NCI-H2196 treated with DMSO at 0.1 percent for 48 hours (cell line): ENCODE results near the gene TTLL10.
"Not testable (repeated sequence)": the region's sequence is repeated elsewhere in the genome, so short reads cannot be mapped to it uniquely, and the experiment has no call there.

ENCODE experiments used
- DNase-seq: peaks from one replicate; lab custom pipeline; 2025; ENCODE audit not compliant: unreplicated experiment; lab: John Stamatoyannopoulos, UW

Gene TTLL10

DNA sequence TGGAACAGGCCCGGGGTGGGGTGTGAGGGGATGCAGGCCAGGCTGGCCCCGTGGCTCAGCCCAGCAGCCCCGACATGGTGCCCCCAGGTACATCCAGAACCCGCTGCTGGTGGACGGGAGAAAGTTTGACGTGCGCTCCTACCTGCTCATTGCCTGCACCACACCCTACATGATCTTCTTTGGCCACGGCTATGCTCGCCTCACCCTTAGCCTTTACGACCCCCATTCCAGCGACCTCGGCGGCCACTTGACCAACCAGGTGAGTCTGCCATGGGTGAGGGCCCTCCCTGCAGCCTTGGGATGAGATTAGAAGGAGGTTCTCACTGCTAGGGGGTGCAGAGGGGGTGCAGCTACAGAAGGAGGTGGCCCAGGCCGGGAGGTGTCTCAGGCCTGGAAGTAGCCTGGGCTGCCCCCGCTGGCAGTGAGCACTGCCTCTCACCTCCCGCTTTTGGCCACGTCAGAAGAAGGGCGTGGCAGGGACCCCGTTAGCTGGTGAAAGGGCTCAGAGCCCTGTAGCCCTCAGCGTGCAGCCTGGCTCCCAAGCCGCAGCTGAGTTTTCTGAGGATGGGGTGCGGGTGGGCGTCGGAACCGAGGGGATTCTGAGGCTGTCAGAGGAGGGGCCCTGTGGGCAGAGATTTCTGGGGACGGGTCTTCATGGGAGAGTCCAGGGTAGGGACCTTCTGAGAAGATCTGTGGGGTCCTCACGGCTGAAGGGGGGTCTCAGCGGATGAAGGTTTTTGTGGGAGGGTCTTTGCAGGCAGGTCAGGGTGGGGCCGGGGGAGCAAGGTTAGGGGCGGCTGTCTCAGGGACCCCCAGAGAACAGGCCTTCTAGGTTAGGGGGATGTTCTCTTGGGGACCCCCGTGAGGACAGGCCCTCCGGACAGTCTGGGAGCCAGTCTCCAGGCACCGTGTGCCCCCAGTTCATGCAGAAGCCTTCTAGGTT, 10.4 kb downstream of the TTLL10 start:
- no peak for DNase-seq

DNA sequence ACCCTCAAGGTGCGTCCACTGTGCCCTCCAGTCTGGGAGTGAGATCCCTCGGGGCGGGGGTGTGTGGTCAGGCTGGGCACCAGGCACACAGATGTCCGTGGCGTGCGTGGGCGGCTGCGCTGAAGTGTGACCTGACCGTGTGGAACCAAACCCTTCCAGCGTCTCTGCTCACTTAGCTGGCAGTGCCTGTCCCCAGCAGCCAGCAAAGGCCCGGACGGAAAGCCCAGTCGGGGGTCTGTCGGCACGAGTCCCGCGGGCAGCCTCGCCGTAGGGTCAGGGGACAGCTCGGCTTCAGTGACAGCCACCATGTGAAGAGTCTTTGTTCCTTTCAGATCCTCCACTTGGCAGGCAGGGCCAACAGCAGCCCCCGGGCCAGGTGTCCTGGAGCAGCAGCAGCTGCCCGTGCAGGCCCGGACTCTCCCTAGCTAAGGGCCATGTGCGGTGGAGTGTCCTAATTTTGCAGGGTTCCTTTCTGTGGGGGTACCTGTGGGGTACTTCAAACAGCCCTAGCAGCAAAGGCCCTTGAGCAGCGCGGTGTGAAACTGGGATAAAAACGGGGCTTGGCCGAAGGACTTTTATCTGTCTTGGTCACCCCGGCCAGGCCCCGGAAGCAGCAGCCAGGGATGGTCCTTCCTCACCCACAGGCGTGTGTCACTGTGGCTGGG, 11.6 kb downstream of the TTLL10 start:
- no peak for DNase-seq

DNA sequence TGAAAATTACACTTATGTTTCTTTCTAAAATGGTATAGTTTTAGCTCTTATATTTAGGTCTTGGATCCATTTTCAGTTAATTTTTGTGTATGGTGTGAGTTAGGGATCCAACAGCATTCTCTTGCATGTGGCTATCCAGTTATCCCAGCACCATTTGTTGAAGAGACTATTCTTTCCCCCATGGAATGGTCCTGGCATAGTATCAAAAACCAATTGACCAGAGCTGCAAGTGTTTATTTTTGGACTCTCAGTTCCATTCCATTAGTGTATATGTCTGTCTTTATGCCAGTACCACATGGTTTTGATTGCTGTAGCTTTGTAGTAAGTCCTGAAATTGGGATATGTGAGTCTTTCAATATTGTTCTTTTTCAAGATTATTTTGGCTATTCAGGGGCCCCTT, 14.3 kb downstream of the TTLL10 start:
- DNase-seq = no peak

DNA sequence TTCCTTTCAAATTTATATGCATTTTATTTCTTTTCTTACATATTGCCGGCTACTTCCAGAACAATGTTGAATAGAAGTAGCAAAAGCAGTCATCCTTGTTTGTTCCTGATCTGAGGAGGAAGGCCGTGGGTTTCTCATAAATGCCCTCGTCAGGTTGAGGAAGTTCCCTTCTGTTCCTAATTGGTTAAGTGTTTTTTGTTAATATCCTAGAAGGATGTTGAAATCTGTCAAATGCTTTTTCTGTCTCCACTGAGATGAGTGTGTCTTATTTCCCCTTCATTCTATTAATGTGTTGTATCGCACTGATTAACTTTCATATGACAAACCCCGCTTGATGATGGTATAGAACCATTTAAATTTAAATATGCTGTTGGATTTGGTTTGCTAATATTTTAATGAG, 15.4 kb downstream of the TTLL10 start:
- no peak for DNase-seq

- no peak for DNase-seq
These were observed 18.1 kb downstream of the TTLL10 start for GRCh38 chr1:1191734-1192133.

DNA sequence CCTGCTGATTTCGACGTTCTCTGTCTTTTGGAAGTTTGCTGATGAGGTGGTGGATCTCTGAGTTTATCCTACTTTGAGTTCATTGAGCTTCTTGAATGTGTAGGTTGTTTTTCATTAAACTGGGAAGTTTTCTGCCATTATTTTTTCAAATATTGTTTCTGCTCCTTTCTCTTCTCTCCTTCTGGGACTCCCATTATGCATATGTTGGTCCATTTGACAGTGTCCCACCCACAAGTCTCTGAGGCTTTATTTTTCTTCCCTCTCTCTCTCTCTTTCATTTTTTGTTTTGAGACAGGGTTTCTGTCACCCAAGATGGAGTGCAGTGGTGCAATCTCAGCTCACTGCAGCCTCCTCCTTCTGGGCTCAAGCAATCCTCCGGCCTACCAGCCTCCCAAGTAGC, 21.0 kb downstream of the TTLL10 start:
- no peak for DNase-seq

DNA sequence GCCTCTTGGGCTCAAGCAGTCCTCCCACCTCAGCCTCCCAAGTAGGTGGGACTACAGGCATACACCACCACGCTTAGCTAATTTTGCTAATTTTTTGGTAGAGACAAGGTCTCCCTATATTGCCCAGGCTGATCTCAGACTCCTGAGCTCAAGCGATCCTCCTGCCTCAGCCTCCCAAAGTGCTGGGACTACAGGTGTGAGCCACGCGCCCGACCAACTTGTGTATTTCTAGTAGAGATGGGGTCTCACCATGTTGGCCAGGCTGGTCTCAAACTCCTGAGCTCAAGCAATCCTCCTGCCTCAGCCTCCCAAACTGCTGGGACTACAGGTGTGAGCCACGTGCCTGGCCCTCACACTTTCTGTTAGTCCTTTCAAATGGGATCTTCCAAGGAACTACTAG, 22.0 kb downstream of the TTLL10 start:
- DNase-seq = not testable (repeated sequence)

DNA sequence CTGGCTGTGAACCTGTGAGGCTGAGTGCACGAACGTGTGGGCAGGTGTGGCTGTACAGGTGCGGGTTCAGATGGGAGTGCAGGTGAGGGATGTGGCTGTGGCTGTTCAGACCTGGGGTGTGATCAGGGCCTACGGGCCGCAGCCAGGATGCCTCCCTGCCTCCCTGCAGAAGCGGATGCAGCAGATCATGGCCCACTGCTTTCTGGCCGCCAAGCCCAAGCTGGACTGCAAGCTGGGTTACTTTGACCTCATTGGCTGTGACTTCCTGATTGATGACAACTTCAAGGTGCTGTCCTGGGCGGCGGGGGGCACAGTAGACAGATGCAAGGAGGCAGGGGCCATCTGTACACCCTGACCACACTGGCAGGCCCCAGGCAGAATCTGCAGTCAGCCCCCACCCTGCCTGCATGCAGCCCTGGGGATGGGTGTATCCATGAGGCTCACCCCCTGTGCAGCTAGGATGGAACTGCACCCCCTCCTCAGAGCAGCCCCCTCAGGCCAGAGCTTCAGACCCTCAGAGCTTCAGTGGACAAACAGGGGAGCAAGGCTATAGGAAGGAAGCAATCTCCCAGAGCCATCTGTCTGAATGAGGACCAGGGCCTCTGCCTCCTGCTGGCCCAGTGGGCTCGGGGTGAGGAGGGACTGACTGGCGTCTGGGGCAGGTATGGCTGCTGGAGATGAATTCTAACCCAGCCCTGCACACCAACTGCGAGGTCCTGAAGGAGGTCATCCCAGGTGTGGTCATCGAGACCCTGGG, 22.9 kb downstream of the TTLL10 start:
- no peak for DNase-seq

GRCh38 chr1:1197188-1197500, 23.5 kb downstream of the TTLL10 start:
- DNase-seq = no peak

DNA sequence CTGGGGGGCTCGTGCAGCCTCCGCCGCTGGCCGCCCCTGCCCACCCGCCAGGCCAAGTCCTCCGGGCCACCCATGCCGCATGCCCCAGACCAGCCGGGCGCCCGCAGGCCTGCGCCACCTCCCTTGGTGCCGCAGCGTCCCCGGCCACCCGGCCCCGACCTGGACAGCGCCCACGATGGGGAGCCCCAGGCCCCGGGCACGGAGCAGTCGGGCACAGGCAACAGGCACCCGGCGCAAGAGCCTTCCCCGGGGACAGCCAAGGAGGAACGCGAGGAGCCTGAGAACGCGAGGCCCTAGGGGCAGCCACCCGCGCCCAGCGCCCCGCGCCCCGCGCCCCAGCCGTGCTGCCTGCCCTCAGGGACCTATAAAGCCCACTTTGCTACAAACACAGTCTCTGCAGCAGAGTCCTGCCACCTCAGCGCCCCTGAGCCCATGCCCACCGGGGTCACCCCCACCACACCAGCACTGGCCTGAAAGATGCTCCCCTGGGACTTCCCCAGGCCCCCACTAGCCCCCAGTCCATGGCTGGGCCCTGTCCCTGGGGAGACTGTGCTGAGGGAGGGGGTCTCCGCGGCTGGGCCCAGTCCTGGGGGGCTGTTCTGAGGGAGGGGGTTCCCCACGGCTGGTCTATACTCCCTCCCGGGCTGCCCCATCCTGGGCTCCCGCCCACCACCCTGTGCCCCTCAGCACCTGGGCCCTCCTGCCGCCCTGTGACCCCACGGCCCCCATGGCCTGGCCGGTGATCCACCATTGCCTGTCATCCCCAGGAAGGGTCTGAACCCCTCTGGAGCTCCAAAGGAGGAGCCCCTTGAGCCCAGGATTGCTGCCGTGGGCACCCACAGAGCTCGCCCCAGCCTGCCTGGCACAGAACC, 24.1 kb downstream of the TTLL10 start:
- DNase-seq = no peak

- no peak for DNase-seq
These were observed 24.9 kb downstream of the TTLL10 start for GRCh38 chr1:1198423-1199140.

GRCh38 chr1:1199141-1199960, 25.7 kb downstream of the TTLL10 start:
- DNase-seq = no peak

DNA sequence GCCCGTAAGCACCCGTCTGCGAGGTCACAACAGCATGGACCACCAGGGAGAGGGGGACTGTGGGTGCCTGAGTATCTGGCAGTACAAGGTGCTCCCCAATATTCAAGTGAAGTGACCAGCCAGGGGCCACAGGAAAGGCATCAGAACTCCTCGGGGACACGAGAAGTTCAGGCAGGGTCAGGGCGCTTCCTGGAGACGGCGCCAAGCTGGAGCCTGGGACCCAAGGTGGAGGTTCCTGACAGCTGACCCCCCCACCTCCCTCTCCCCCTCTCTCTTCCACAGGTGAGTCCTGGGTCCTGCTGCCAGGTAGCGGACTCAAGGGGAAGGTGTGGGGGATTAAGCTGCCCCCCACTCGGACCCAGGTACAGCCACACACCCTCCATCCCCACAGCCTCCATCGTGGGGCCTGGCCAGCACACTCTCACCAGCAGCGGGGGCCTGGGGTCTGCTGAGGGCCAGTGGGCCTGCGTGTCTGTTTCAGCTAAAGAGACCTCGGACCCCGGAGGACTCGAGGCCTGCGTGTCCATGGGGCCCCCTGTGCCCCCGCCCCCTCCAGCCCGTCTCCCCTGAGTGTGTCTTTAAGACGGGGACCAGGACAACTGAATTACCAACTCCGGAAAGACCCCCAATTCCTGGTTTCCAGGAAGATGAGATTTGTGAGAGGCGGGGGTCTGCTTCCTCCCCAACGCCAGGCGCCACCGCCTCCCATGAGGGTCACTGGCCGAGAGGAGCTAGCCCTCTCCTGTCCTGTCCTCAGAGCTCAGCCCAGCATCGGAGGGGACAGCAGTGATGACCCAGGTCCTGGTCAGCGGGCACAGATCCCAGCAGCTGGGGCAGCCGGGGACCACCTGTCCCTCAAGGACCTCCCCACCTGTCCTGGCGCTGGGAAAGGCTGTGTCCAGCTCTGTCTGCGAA, 26.5 kb downstream of the TTLL10 start:
- no peak for DNase-seq

- DNase-seq = no peak
These were observed 27.5 kb downstream of the TTLL10 start for GRCh38 chr1:1200876-1201810.

GRCh38 chr1:1202831-1203560, 29.3 kb downstream of the TTLL10 start:
- DNase-seq = no peak

- no peak for DNase-seq
These were observed 30.1 kb downstream of the TTLL10 start for GRCh38 chr1:1203561-1204424.
